ENCODE results near the gene IL10RB.
A peak's percentile ranks its signal among the peaks of the same experiment; 100 is the strongest.

The IL10RB gene

GRCh38 chr21:33254766-33255165 lies 11.4 kb upstream of the IL10RB start:
- Mint-ChIP-seq H3K4me1 (no peaks in the 10 kb centered on the region), H3K4me3 (no peak overlapping the region), H3K27ac (no peak overlapping the region), H3K36me3 (ENCODE audit: low read depth) (peaks cover 56% of the 10 kb centered on the region), H3K9me3 (peaks cover 12% of the 10 kb centered on the region), H3K27me3 (ENCODE audit: low read depth, poor library complexity) (no peaks in the 10 kb centered on the region)
- no peak for TF ChIP-seq CTCF (IDR thresholded peaks at IDR 0.05)
- DNase-seq: no peak

GRCh38 chr21:33255404-33255803 lies 10.8 kb upstream of the IL10RB start:
- Mint-ChIP-seq H3K4me3 (no peak overlapping the region), H3K27ac (no peak overlapping the region), H3K36me3 (ENCODE audit: low read depth) (peaks cover 55% of the 10 kb centered on the region), H3K27me3 (ENCODE audit: low read depth, poor library complexity) (no peaks in the 10 kb centered on the region), H3K9me3 (peaks cover 12% of the 10 kb centered on the region), H3K4me1 (no peaks in the 10 kb centered on the region)
- no peak for TF ChIP-seq CTCF (IDR thresholded peaks at IDR 0.05)
- no peak for DNase-seq

- no peak overlapping the region for H3K4me3 Mint-ChIP-seq
- no peaks in the 10 kb centered on the region for H3K27me3 Mint-ChIP-seq (ENCODE audit: low read depth, poor library complexity)
- H3K27ac Mint-ChIP-seq: no peak overlapping the region
- H3K36me3 Mint-ChIP-seq (ENCODE audit: low read depth): peaks cover 50% of the 10 kb centered on the region
- H3K4me1 Mint-ChIP-seq: no peaks in the 10 kb centered on the region
- H3K9me3 Mint-ChIP-seq: peaks cover 12% of the 10 kb centered on the region
- TF ChIP-seq CTCF (IDR thresholded peaks at IDR 0.05): no peak
- no peak for DNase-seq
Observed at GRCh38 chr21:33256019-33256418, 10.1 kb upstream of the IL10RB start.

- no peaks in the 10 kb centered on the region for H3K27me3 Mint-ChIP-seq (ENCODE audit: low read depth, poor library complexity)
- DNase-seq: no peak
- H3K4me1 Mint-ChIP-seq: no peaks in the 10 kb centered on the region
- TF ChIP-seq CTCF (IDR thresholded peaks at IDR 0.05): no peak
- H3K9me3 Mint-ChIP-seq: peaks cover 12% of the 10 kb centered on the region
- H3K27ac Mint-ChIP-seq: no peak overlapping the region
- H3K4me3 Mint-ChIP-seq: no peak overlapping the region
- peaks cover 45% of the 10 kb centered on the region for H3K36me3 Mint-ChIP-seq (ENCODE audit: low read depth)
Observed at GRCh38 chr21:33257094-33257803, 8.9 kb upstream of the IL10RB start.

GRCh38 chr21:33258475-33258874 lies 7.7 kb upstream of the IL10RB start:
- H3K27ac Mint-ChIP-seq: peak overlapping the region; percentile 18
- DNase-seq: no peak
- H3K4me3 Mint-ChIP-seq: no peak overlapping the region
- H3K36me3 Mint-ChIP-seq (ENCODE audit: low read depth): peaks cover 34% of the 10 kb centered on the region
- no peak for TF ChIP-seq CTCF (IDR thresholded peaks at IDR 0.05)
- H3K4me1 Mint-ChIP-seq: no peaks in the 10 kb centered on the region
- peaks cover 12% of the 10 kb centered on the region for H3K9me3 Mint-ChIP-seq
- H3K27me3 Mint-ChIP-seq (ENCODE audit: low read depth, poor library complexity): no peaks in the 10 kb centered on the region

GRCh38 chr21:33259428-33259827 lies 6.7 kb upstream of the IL10RB start:
- no peak overlapping the region for H3K27ac Mint-ChIP-seq
- peaks cover 7% of the 10 kb centered on the region for H3K4me1 Mint-ChIP-seq
- H3K9me3 Mint-ChIP-seq: peaks cover 12% of the 10 kb centered on the region
- no peak for DNase-seq
- H3K4me3 Mint-ChIP-seq: no peak overlapping the region
- no peaks in the 10 kb centered on the region for H3K27me3 Mint-ChIP-seq (ENCODE audit: low read depth, poor library complexity)
- no peak for TF ChIP-seq CTCF (IDR thresholded peaks at IDR 0.05)
- H3K36me3 Mint-ChIP-seq (ENCODE audit: low read depth): peaks cover 34% of the 10 kb centered on the region

Data from nephron progenitor cell (in vitro differentiated cells).